NT2/D1 (cell line): ENCODE data around the gene GLYAT.

ENCODE experiments used
- DNase-seq: peaks from one replicate; pipeline ENCODE4 v3.0.0-alpha.2; 2011; ENCODE audit warnings: low read depth, low spot score
- H3K27me3 ChIP-seq: 2 replicates; pipeline ENCODE4 v1.6.0; 2011; ENCODE audit warnings: mild to moderate bottlenecking; ENCODE audit not compliant: insufficient read length, insufficient read depth
- H3K36me3 ChIP-seq: 2 replicates; pipeline ENCODE4 v1.6.1; 2011; ENCODE audit warnings: mild to moderate bottlenecking, low read length, mixed read lengths; ENCODE audit not compliant: insufficient read depth, insufficient read length
- H3K4me1 ChIP-seq: 2 replicates; pipeline ENCODE4 v1.5.1; 2011; ENCODE audit not compliant: insufficient read depth, insufficient read length
- H3K4me3 ChIP-seq: 2 replicates; pipeline ENCODE4 v1.5.1; 2011; ENCODE audit warnings: low read depth; ENCODE audit not compliant: insufficient read length
- H3K9ac ChIP-seq: 2 replicates; pipeline ENCODE4 v1.6.0; 2011; ENCODE audit warnings: low read depth; ENCODE audit not compliant: insufficient read length
- H3K9me3 ChIP-seq: 2 replicates; pipeline ENCODE4 v1.5.1; 2011; ENCODE audit warnings: mild to moderate bottlenecking, low read length; ENCODE audit not compliant: insufficient read depth
- SUZ12 ChIP-seq: IDR thresholded peaks from 2 replicates; pipeline ENCODE4 v1.6.1; 2011; ENCODE audit not compliant: insufficient read length, insufficient read depth; ENCODE audit errors: extremely low read depth
- YY1 ChIP-seq: IDR thresholded peaks from 2 replicates; pipeline ENCODE4 v1.6.1; 2011; ENCODE audit not compliant: insufficient read length, insufficient read depth
- ZNF274 ChIP-seq: IDR thresholded peaks from 2 replicates; pipeline ENCODE4 v1.6.1; 2011; ENCODE audit warnings: mild to moderate bottlenecking, low read depth, low read length

Gene GLYAT

DNA sequence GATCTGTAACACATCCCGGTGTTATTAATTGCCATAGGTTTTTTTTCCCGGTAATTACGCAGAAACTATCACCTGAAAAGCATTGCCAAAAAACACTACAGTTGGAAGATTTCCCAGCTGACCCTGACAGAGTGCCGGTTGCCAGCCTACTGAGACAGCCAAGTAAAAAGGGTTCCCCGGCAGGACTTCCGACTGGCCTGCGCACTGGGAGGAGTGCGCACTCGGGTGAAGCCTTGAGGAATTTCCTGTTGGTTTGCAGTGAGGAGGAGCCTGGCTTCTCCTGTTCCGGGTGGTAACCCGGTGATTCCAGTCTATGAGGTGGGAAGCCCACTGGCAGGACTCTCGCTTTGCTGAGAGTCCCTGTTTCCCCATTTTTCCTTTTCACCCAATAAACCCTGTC, 57.1 kb downstream of the GLYAT start:
- H3K4me1 ChIP-seq, result no peaks in the 10 kb centered on the region
- H3K36me3 ChIP-seq, result no peaks in the 10 kb centered on the region
- no peaks in the 10 kb centered on the region for H3K27me3 ChIP-seq
- TF ChIP-seq YY1, result no peak
- TF ChIP-seq ZNF274, result no peak
- no peak for TF ChIP-seq SUZ12
- no peak overlapping the region for H3K9ac ChIP-seq
- no peak for DNase-seq
- no peak overlapping the region for H3K4me3 ChIP-seq
- H3K9me3 ChIP-seq, result no peaks in the 10 kb centered on the region

- H3K4me1 ChIP-seq, result no peaks in the 10 kb centered on the region
- DNase-seq, result no peak
- H3K27me3 ChIP-seq, result no peaks in the 10 kb centered on the region
- no peaks in the 10 kb centered on the region for H3K9me3 ChIP-seq
- H3K36me3 ChIP-seq, result no peaks in the 10 kb centered on the region
- no peak overlapping the region for H3K9ac ChIP-seq
- no peak overlapping the region for H3K4me3 ChIP-seq
- no peak for TF ChIP-seq ZNF274
- TF ChIP-seq YY1, result no peak
- no peak for TF ChIP-seq SUZ12
Observed at GRCh38 chr11:58671983-58672633, 59.6 kb downstream of the GLYAT start.

GRCh38 chr11:58659910-58660570, 71.7 kb downstream of the GLYAT start:
- Histone ChIP-seq H3K4me1 (no peaks in the 10 kb centered on the region), H3K36me3 (no peaks in the 10 kb centered on the region), H3K4me3 (no peak overlapping the region), H3K27me3 (peaks cover 4% of the 10 kb centered on the region), H3K9ac (no peak overlapping the region), H3K9me3 (no peaks in the 10 kb centered on the region)
- DNase-seq, result no peak
- TF ChIP-seq ZNF274, result no peak

- TF ChIP-seq ZNF274 (no peak), YY1 (no peak), SUZ12 (no peak)
- H3K36me3 ChIP-seq, result no peaks in the 10 kb centered on the region
- no peaks in the 10 kb centered on the region for H3K4me1 ChIP-seq
- H3K9ac ChIP-seq, result no peak overlapping the region
- peaks cover 4% of the 10 kb centered on the region for H3K27me3 ChIP-seq
- DNase-seq, result no peak
- H3K9me3 ChIP-seq, result no peaks in the 10 kb centered on the region
- H3K4me3 ChIP-seq, result no peak overlapping the region
Observed at GRCh38 chr11:58659404-58659803, 72.3 kb downstream of the GLYAT start.
